HCT116 (cell line): ENCODE data around the gene OLA1. TPM values are rescaled to one million over a fixed set of nuclear protein-coding genes. Genes with fewer than 3 reads are reported as not detected.

Experiments
- ATAC-seq: fragments of 200-7000 bp; cut with Tn5 transposase; 2 replicates; pipeline ENCODE4 v1.9.1; 2020; ENCODE audit warnings: mild to moderate bottlenecking, moderate library complexity
- BruUV-seq: library from RNA; stranded (reverse); fragments of 400-500 nt; replicated peaks from 2 replicates; lab custom pipeline; 2021; lab: Mats Ljungman, UMichigan
- CTCF ChIA-PET: fragments of 300-600 bp; sonication (Branson Sonifier 250); formaldehyde crosslinking; loops from one replicate; lab custom pipeline; 2021; ENCODE audit warnings: antibody characterized with exemption; lab: Charles Lee
- POLR2A ChIA-PET: fragments of 300-600, 350-600 bp; sonication (Branson Sonifier 250); formaldehyde crosslinking; loops from one replicate; lab custom pipeline; 2021; ENCODE audit warnings: antibody characterized with exemption; lab: Charles Lee
- RAD21 ChIA-PET, 2 experiments: fragments of 300-600 bp; sonication (Branson Sonifier 250); formaldehyde crosslinking; loops; one replicate each; lab custom pipeline; 2023; ENCODE audit warnings: low total read pairs in 2 of 2; ENCODE audit not compliant: uncharacterized antibody in 2 of 2, unreplicated experiment in 2 of 2, low non-redundant PET in 1 of 2; lab: Charles Lee
- DNase-seq: peaks from one replicate; pipeline ENCODE4 v3.0.0-alpha.2; 2010; ENCODE audit warnings: low read depth, low spot score
- H2AFZ ChIP-seq: fragments of 200-600 bp; shearing (Covaris generic), sonication (generic); 2 replicates; pipeline ENCODE4 v1.6.1; 2017; ENCODE audit warnings: low read depth, mixed run types, mixed read lengths, antibody characterized with exemption, low read length; ENCODE audit not compliant: poor library complexity, severe bottlenecking
- H3K27ac ChIP-seq: 2 replicates; pipeline ENCODE4 v1.5.1; 2012; ENCODE audit warnings: low read depth, low read length
- H3K27me3 ChIP-seq: fragments of 200-600 bp; sonication (generic); 2 replicates; pipeline ENCODE4 v1.6.1; 2016; ENCODE audit warnings: mixed run types, low read length, mixed read lengths; ENCODE audit not compliant: insufficient read depth
- H3K36me3 ChIP-seq, 2 experiments: fragments of 200-500 bp in 1 of 2; fragments of 200-600 bp in 1 of 2; sonication (Bioruptor generic) in 1 of 2; sonication (generic) in 1 of 2; 2 replicates each; pipeline versions ENCODE4 v1.5.1 to v1.6.1; 2014 to 2016; ENCODE audit warnings: low read length in 2 of 2, inconsistent platforms in 1 of 2, mixed read lengths in 1 of 2, mixed run types in 1 of 2; ENCODE audit not compliant: insufficient read depth in 2 of 2, control insufficient read depth in 1 of 2
- H3K4me1 ChIP-seq, 2 experiments: fragments of 200-600 bp in 1 of 2; sonication (generic) in 1 of 2; 2 replicates each; pipeline versions ENCODE4 v1.5.1 to v1.6.1; 2012 to 2017; ENCODE audit warnings: low read length in 2 of 2, inconsistent platforms in 1 of 2, mild to moderate bottlenecking in 1 of 2, mixed read lengths in 1 of 2, mixed run types in 1 of 2, moderate library complexity in 1 of 2; ENCODE audit not compliant: insufficient read depth in 2 of 2, control insufficient read depth in 1 of 2
- H3K4me2 ChIP-seq: fragments of 200-600 bp; sonication (generic); 2 replicates; pipeline ENCODE4 v1.6.1; 2017; ENCODE audit warnings: mixed run types, low read length, mixed read lengths
- H3K4me3 ChIP-seq, 2 experiments: fragments of 200-600 bp in 1 of 2; sonication (generic) in 1 of 2; replicated peaks in 1 of 2; 2 replicates each; pipeline ENCODE4 v1.5.1; 2011 to 2016; ENCODE audit warnings: low read length in 2 of 2, control low read depth in 1 of 2, low read depth in 1 of 2, mild to moderate bottlenecking in 1 of 2, mixed read lengths in 1 of 2, mixed run types in 1 of 2
- H3K79me2 ChIP-seq: fragments of 200-600 bp; sonication (generic); 2 replicates; pipeline ENCODE4 v1.6.1; 2017; ENCODE audit warnings: mild to moderate bottlenecking, mixed run types, low read length, moderate library complexity, mixed read lengths; ENCODE audit not compliant: insufficient read depth
- H3K9ac ChIP-seq: fragments of 200-600 bp; sonication (generic); 2 replicates; pipeline ENCODE4 v1.6.1; 2016; ENCODE audit warnings: low read length, mixed read lengths
- H3K9me2 ChIP-seq: fragments of 200-600 bp; sonication (generic), shearing (Covaris generic); 2 replicates; pipeline ENCODE4 v1.6.1; 2017; ENCODE audit warnings: mixed run types, mild to moderate bottlenecking, moderate library complexity; ENCODE audit not compliant: insufficient read depth
- H3K9me3 ChIP-seq, 2 experiments: fragments of 200-500 bp in 1 of 2; fragments of 200-600 bp in 1 of 2; sonication (Bioruptor generic) in 1 of 2; sonication (generic) in 1 of 2; 2 replicates each; pipeline ENCODE4 v1.6.1; 2014 to 2017; ENCODE audit warnings: low read length in 2 of 2, mixed read lengths in 2 of 2, inconsistent platforms in 1 of 2, low read depth in 1 of 2, mild to moderate bottlenecking in 1 of 2, mixed run types in 1 of 2, moderate library complexity in 1 of 2; ENCODE audit not compliant: control insufficient read depth in 1 of 2, insufficient read depth in 1 of 2
- H4K20me1 ChIP-seq: fragments of 200-600 bp; sonication (generic), shearing (Covaris generic); 2 replicates; pipeline ENCODE4 v1.6.1; 2017; ENCODE audit warnings: mixed run types, mild to moderate bottlenecking, moderate library complexity; ENCODE audit not compliant: insufficient read depth
- CTCF ChIP-seq, 3 experiments: fragments of 200-600 bp in 1 of 3; sonication (generic) in 1 of 3; IDR thresholded peaks in 2 of 3; conservative IDR thresholded peaks in 1 of 3; 2 replicates each; pipeline ENCODE4 v1.5.1; 2012 to 2017; ENCODE audit warnings: low read depth in 2 of 3, low read length in 2 of 3, antibody characterized with exemption in 1 of 3, borderline replicate concordance in 1 of 3, control low read depth in 1 of 3, mild to moderate bottlenecking in 1 of 3, mixed read lengths in 1 of 3, mixed run types in 1 of 3, moderate library complexity in 1 of 3; ENCODE audit not compliant: insufficient read depth in 1 of 3
- EGR1 ChIP-seq: IDR thresholded peaks from 2 replicates; pipeline ENCODE4 v1.6.1; 2012; ENCODE audit warnings: low read depth
- JUND ChIP-seq: IDR thresholded peaks from 2 replicates; pipeline ENCODE4 v1.6.1; 2012
- MAX ChIP-seq: IDR thresholded peaks from 2 replicates; pipeline ENCODE4 v1.6.1; 2012
- SIN3A ChIP-seq: IDR thresholded peaks from 2 replicates; pipeline ENCODE4 v1.6.1; 2012; ENCODE audit warnings: low read depth
- SRF ChIP-seq: IDR thresholded peaks from 2 replicates; pipeline ENCODE4 v1.6.1; 2012; ENCODE audit warnings: low read depth
- TCF7L2 ChIP-seq: IDR thresholded peaks from 2 replicates; pipeline ENCODE4 v1.7.0; 2011; ENCODE audit warnings: borderline replicate concordance, inconsistent platforms; ENCODE audit not compliant: insufficient read depth, insufficient read length; ENCODE audit errors: extremely low read depth
- ZNF274 ChIP-seq: fragments of 200-500 bp; sonication (Bioruptor generic); IDR thresholded peaks from 2 replicates; pipeline ENCODE4 v1.6.1; 2014; ENCODE audit warnings: mild to moderate bottlenecking, low read depth, low read length, inconsistent platforms
- intact Hi-C: fragments of 100-400 bp; cut with micrococcal nuclease; formaldehyde crosslinking; loops from 2 replicates; pipeline ENCODE4 v1.10.0; 2022
- total RNA-seq: library from RNA; stranded (reverse); gene quantifications from one replicate; pipeline ENCODE4 v1.2.1, GENCODE V29; 2021; ENCODE audit not compliant: unreplicated experiment
- TF ChIP-seq, protein P1 (sequence below): IDR thresholded peaks from 2 replicates; pipeline ENCODE4 v1.6.1; 2012
- TF ChIP-seq, protein P2 (sequence below): IDR thresholded peaks from 2 replicates; pipeline ENCODE4 v1.6.1; 2011; ENCODE audit warnings: mild to moderate bottlenecking, low read length, moderate library complexity; ENCODE audit not compliant: insufficient replicate concordance; ENCODE audit errors: extremely low read depth

OLA1 gene
- total RNA-seq, 1 experiment from 2014 or later: 219 TPM

DNA sequence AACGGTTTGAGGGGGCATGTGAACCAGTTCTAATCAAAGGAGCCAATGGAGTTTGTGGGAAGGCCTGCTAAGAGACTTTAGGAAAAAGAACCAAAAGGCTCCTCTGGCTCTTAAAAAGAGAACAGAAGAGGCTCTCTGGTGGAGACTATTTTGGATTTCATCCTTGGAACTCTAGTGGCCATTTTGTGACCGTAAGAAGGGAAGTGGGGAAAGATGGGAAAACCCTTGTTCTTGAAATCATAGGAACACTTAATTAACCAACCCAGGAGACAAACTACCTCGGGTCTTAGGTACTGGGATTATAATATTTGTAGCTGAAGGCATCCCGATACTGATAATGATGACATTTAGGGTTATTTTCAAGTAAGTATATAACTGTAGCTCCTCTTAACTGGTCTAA, 157.9 kb downstream of the OLA1 start:
- TF ChIP-seq ZNF274 (no peak), JUND (no peak), TCF7L2 (no peak), SRF (no peak), EGR1 (no peak), CTCF (IDR thresholded peaks at IDR 0.05 in 2 of 3, conservative IDR thresholded peaks at IDR 0.05 in 1 of 3; ENCODE audit: borderline replicate concordance in 1 of 3, insufficient read depth in 1 of 3, low read depth in 2 of 3, low read length in 2 of 3) (no peak), MAX (no peak), SIN3A (no peak)
- TF ChIP-seq, protein P1, sequence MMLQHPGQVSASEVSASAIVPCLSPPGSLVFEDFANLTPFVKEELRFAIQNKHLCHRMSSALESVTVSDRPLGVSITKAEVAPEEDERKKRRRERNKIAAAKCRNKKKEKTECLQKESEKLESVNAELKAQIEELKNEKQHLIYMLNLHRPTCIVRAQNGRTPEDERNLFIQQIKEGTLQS: no peak
- TF ChIP-seq, protein P2, sequence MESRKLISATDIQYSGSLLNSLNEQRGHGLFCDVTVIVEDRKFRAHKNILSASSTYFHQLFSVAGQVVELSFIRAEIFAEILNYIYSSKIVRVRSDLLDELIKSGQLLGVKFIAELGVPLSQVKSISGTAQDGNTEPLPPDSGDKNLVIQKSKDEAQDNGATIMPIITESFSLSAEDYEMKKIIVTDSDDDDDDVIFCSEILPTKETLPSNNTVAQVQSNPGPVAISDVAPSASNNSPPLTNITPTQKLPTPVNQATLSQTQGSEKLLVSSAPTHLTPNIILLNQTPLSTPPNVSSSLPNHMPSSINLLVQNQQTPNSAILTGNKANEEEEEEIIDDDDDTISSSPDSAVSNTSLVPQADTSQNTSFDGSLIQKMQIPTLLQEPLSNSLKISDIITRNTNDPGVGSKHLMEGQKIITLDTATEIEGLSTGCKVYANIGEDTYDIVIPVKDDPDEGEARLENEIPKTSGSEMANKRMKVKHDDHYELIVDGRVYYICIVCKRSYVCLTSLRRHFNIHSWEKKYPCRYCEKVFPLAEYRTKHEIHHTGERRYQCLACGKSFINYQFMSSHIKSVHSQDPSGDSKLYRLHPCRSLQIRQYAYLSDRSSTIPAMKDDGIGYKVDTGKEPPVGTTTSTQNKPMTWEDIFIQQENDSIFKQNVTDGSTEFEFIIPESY: no peak
- BruUV-seq: no TSS peak
- 0 out of 2 replicates have a peak, but pooled peaks cover 3% of the 10 kb centered on the region for H3K79me2 ChIP-seq
- POLR2A ChIA-PET: no interaction called here
- no peaks in the 10 kb centered on the region for H3K4me1 ChIP-seq
- no peaks in the 10 kb centered on the region for H3K9me3 ChIP-seq
- no peak overlapping the region for H3K4me3 ChIP-seq
- RAD21 ChIA-PET: no interaction called here
- ATAC-seq (no peak), DNase-seq (no peak)
- no peak overlapping the region for H3K9ac ChIP-seq
- intact Hi-C loops: no loop called here
- H3K4me2 ChIP-seq: no peak overlapping the region
- CTCF ChIA-PET: no interaction called here
- no peaks in the 10 kb centered on the region; the same call in 1 of the 2 replicates for H4K20me1 ChIP-seq
- H2AFZ ChIP-seq: no peak overlapping the region
- H3K36me3 ChIP-seq: no peaks in the 10 kb centered on the region
- no peaks in the 10 kb centered on the region for H3K27me3 ChIP-seq
- no peak overlapping the region for H3K27ac ChIP-seq
- no peaks in the 10 kb centered on the region for H3K9me2 ChIP-seq
